Spleen (tissue), 7 donors: ENCODE data around the gene TGFB1.

Experiments
- CTCF ChIP-seq, 11 experiments: fragments of 200-600 bp in 7 of 11; fragments of 450-650 bp in 4 of 11; sonication (generic) in 4 of 11; IDR thresholded peaks in 8 of 11; conservative IDR thresholded peaks in 3 of 11; 1 replicate in 7 of 11; 2 replicates in 4 of 11; pipeline versions ENCODE4 v1.4.0 to v1.8.0; 2016 to 2021; ENCODE audit warnings: antibody characterized with exemption in 11 of 11, inconsistent platforms in 4 of 11, mild to moderate bottlenecking in 1 of 11
- POLR2A ChIP-seq, 3 donors: fragments of 450-650 bp; IDR thresholded peaks; one replicate each; pipeline ENCODE4 v1.5.1; 2017; ENCODE audit warnings: antibody characterized with exemption in 3 of 3, mild to moderate bottlenecking in 1 of 3
- donor health status: DM: no; HTN: no; CAD: no; lungs with moderate emphysema.
- donor health status: DM: no; HTN: no; CAD: no.
- donor health status: DM: no; HTN: no; CAD: no.

GRCh38 chr19:41321600-41322270 is 32.0 kb downstream of the TGFB1 start:
- TF ChIP-seq POLR2A (IDR thresholded peaks at IDR 0.05), result no peak
- peak; percentile 39 to 83 (median 70) for TF ChIP-seq CTCF (IDR thresholded peaks at IDR 0.05 in 8 of 11, conservative IDR thresholded peaks at IDR 0.05 in 3 of 11)
